SK-N-SH treated with all-trans-retinoic acid at 6 μM for 48 hours (cell line): ENCODE measurements around the gene PDE6A.

ENCODE experiments used
- ATAC-seq: fragments of 200-7000 bp; cut with Tn5 transposase; 3 replicates; pipeline ENCODE4 v1.9.1; 2020; ENCODE audit warnings: mild to moderate bottlenecking, moderate library complexity
- ARNTL ChIP-seq: fragments of 450-650 bp; formaldehyde crosslinking; IDR thresholded peaks from 2 replicates; pipeline ENCODE4 v1.5.0; 2020; ENCODE audit warnings: low read depth, mild to moderate bottlenecking, moderate library complexity, borderline replicate concordance
- BACH2 ChIP-seq: fragments of 250-450 bp; sonication (Bioruptor Pico); IDR thresholded peaks from 2 replicates; pipeline ENCODE4 v1.9.0; 2021; ENCODE audit warnings: mild to moderate bottlenecking, borderline replicate concordance
- CREB5 ChIP-seq: fragments of 250-450 bp; sonication (Bioruptor Pico); IDR thresholded peaks from 2 replicates; pipeline ENCODE4 v1.5.1; 2020; ENCODE audit warnings: low read depth, mild to moderate bottlenecking, moderate library complexity
- CSRNP3 ChIP-seq: fragments of 250-450 bp; sonication (Bioruptor Pico); IDR thresholded peaks from 2 replicates; pipeline ENCODE4 v1.5.1; 2021; ENCODE audit warnings: mild to moderate bottlenecking, moderate library complexity
- GLIS3 ChIP-seq: fragments of 250-450 bp; sonication (Bioruptor Pico); IDR thresholded peaks from 2 replicates; pipeline ENCODE4 v1.5.0; 2020; ENCODE audit warnings: mild to moderate bottlenecking, moderate library complexity
- OSR1 ChIP-seq: fragments of 250-450 bp; sonication (Bioruptor Pico); IDR thresholded peaks from 2 replicates; pipeline ENCODE4 v1.8.0; 2022; ENCODE audit warnings: moderate library complexity, mild to moderate bottlenecking, inconsistent platforms
- PATZ1 ChIP-seq: fragments of 250-450 bp; sonication (Bioruptor Pico); IDR thresholded peaks from 2 replicates; pipeline ENCODE4 v1.8.0; 2020; ENCODE audit warnings: mild to moderate bottlenecking, moderate library complexity, borderline replicate concordance
- POU6F1 ChIP-seq: fragments of 250-450 bp; sonication (Bioruptor Pico); IDR thresholded peaks from 2 replicates; pipeline ENCODE4 v1.8.0; 2021; ENCODE audit warnings: low read depth, mild to moderate bottlenecking, moderate library complexity, borderline replicate concordance
- PPARA ChIP-seq: fragments of 250-450 bp; sonication (Bioruptor Pico); IDR thresholded peaks from 2 replicates; pipeline ENCODE4 v1.5.0; 2020; ENCODE audit warnings: mild to moderate bottlenecking, borderline replicate concordance
- RARB ChIP-seq: fragments of 250-450 bp; sonication (Bioruptor Pico); IDR thresholded peaks from 2 replicates; pipeline ENCODE4 v1.8.0; 2021; ENCODE audit warnings: mild to moderate bottlenecking, moderate library complexity
- SNAI2 ChIP-seq: fragments of 250-450 bp; sonication (Bioruptor Pico); IDR thresholded peaks from 2 replicates; pipeline ENCODE4 v1.5.0; 2020; ENCODE audit warnings: mild to moderate bottlenecking, moderate library complexity
- TCF4 ChIP-seq: fragments of 250-450 bp; sonication (Bioruptor Pico); IDR thresholded peaks from 2 replicates; pipeline ENCODE4 v1.8.0; 2021; ENCODE audit warnings: mild to moderate bottlenecking, moderate library complexity, borderline replicate concordance
- TOX ChIP-seq: fragments of 250-450 bp; sonication (Bioruptor Pico); IDR thresholded peaks from 2 replicates; pipeline ENCODE4 v1.8.0; 2021; ENCODE audit warnings: mild to moderate bottlenecking, moderate library complexity, borderline replicate concordance
- TSHZ2 ChIP-seq: fragments of 250-450 bp; sonication (Bioruptor Pico); IDR thresholded peaks from 2 replicates; pipeline ENCODE4 v1.5.0; 2020; ENCODE audit warnings: mild to moderate bottlenecking, moderate library complexity
- ZC3H10 ChIP-seq: fragments of 250-450 bp; sonication (Bioruptor Pico); IDR thresholded peaks from 2 replicates; pipeline ENCODE4 v1.5.1; 2021; ENCODE audit warnings: mild to moderate bottlenecking, moderate library complexity
- ZFP3 ChIP-seq: fragments of 250-450 bp; sonication (Bioruptor Pico); IDR thresholded peaks from 2 replicates; pipeline ENCODE4 v1.5.0; 2020; ENCODE audit warnings: mild to moderate bottlenecking, moderate library complexity
- ZNF565 ChIP-seq: fragments of 450-650 bp; formaldehyde crosslinking; conservative IDR thresholded peaks from 2 replicates; pipeline ENCODE4 v1.5.0; 2020; ENCODE audit warnings: low read depth, mild to moderate bottlenecking, moderate library complexity
- ZNF8 ChIP-seq: fragments of 450-650 bp; formaldehyde crosslinking; IDR thresholded peaks from 2 replicates; pipeline ENCODE4 v1.5.0; 2020; ENCODE audit warnings: mild to moderate bottlenecking, moderate library complexity

Gene PDE6A

GRCh38 chr5:149853701-149854100, 90.9 kb downstream of the PDE6A start:
- ATAC-seq = no peak
- TF ChIP-seq ARNTL (CRISPR knock-in tag) (no peak), ZNF565 (no peak), BACH2 (CRISPR knock-in tag) (no peak), CSRNP3 (no peak), ZNF8 (no peak)

GRCh38 chr5:149853331-149853648, 91.3 kb downstream of the PDE6A start:
- peak; percentile 53 for ATAC-seq
- TF ChIP-seq ARNTL (CRISPR knock-in tag) (no peak), CREB5 (no peak), TCF4 (CRISPR knock-in tag) (no peak), SNAI2 (CRISPR knock-in tag) (no peak), ZNF565 (no peak), CSRNP3 (no peak), TSHZ2 (CRISPR knock-in tag) (no peak), POU6F1 (CRISPR knock-in tag) (no peak), BACH2 (CRISPR knock-in tag) (no peak), GLIS3 (no peak), TOX (no peak)

- peak; percentile 93 for ATAC-seq
- no peak for TF ChIP-seq ZFP3 (CRISPR knock-in tag)
- TF ChIP-seq GLIS3 = no peak
- TF ChIP-seq ZC3H10 (CRISPR knock-in tag) = no peak
- TF ChIP-seq ZNF8 = no peak
- TF ChIP-seq TOX = no peak
- TF ChIP-seq PATZ1 (CRISPR knock-in tag) = no peak
- TF ChIP-seq RARB (CRISPR knock-in tag) = no peak
- no peak for TF ChIP-seq ZNF565
- TF ChIP-seq TCF4 (CRISPR knock-in tag) = no peak
- no peak for TF ChIP-seq OSR1 (CRISPR knock-in tag)
- no peak for TF ChIP-seq CSRNP3
- TF ChIP-seq CREB5 = no peak
- TF ChIP-seq POU6F1 (CRISPR knock-in tag) = no peak
- TF ChIP-seq PPARA (CRISPR knock-in tag) = no peak
- no peak for TF ChIP-seq SNAI2 (CRISPR knock-in tag)
- no peak for TF ChIP-seq ARNTL (CRISPR knock-in tag)
These were observed 91.8 kb downstream of the PDE6A start for GRCh38 chr5:149852641-149853330.
